DND-41 (cell line): ENCODE results near the gene CFLAR.

ENCODE experiments used
- EZH2 ChIP-seq: IDR thresholded peaks from 3 replicates; pipeline ENCODE4 v1.6.1; 2012; ENCODE audit warnings: borderline replicate concordance, low read depth, mild to moderate bottlenecking, moderate library complexity, low read length, inconsistent platforms; ENCODE audit not compliant: severe bottlenecking
- TF ChIP-seq, protein P1 (sequence below): IDR thresholded peaks from 2 replicates; pipeline ENCODE4 v1.5.1; 2012; ENCODE audit warnings: borderline replicate concordance, low read length, moderate library complexity, mild to moderate bottlenecking; ENCODE audit not compliant: poor library complexity, severe bottlenecking; ENCODE audit errors: extremely low read depth

DNA sequence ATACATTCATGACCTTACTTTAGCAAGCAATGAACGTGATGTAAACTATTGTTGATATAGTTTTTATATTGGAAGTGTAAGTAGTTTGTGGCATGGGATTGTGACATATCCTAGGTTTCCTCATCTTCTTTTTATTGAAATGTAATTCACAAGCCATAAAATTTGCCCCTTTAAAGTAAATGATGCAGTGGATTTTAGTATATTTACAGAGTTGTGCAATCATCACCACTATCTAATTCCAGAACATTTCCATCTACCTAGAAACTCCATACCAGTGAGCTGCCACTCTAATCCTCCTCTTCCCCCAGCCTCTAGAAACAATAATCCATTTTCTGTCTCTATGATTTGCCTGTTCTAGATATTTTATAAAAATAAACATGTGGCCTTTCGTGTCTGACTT is 56.3 kb downstream of the CFLAR start:
- no peak for TF ChIP-seq EZH2
- TF ChIP-seq, protein P1, sequence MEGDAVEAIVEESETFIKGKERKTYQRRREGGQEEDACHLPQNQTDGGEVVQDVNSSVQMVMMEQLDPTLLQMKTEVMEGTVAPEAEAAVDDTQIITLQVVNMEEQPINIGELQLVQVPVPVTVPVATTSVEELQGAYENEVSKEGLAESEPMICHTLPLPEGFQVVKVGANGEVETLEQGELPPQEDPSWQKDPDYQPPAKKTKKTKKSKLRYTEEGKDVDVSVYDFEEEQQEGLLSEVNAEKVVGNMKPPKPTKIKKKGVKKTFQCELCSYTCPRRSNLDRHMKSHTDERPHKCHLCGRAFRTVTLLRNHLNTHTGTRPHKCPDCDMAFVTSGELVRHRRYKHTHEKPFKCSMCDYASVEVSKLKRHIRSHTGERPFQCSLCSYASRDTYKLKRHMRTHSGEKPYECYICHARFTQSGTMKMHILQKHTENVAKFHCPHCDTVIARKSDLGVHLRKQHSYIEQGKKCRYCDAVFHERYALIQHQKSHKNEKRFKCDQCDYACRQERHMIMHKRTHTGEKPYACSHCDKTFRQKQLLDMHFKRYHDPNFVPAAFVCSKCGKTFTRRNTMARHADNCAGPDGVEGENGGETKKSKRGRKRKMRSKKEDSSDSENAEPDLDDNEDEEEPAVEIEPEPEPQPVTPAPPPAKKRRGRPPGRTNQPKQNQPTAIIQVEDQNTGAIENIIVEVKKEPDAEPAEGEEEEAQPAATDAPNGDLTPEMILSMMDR = no peak
